Stimulated activated memory B cell treated with anti-CD40 and anti-IgM and Interleukin-4, amounts not matched to agents 10 μg/mL and 1 μg/mL and 100 μg/mL, for 72 hours (primary cell): ENCODE data around the gene ZNF581.

Experiments
- ATAC-seq: fragments of 150-1000 bp; cut with Tn5 transposase; 2 replicates; pipeline ENCODE4 v1.10.0; 2021
- H3K27ac Mint-ChIP-seq: one replicate; pipeline ENCODE4 v1.8.0; 2022; ENCODE audit warnings: mild to moderate bottlenecking, mixed read lengths
- H3K27me3 Mint-ChIP-seq: one replicate; pipeline ENCODE4 v1.8.0; 2022; ENCODE audit warnings: mixed read lengths
- H3K36me3 Mint-ChIP-seq: one replicate; pipeline ENCODE4 v1.8.0; 2022; ENCODE audit warnings: mixed read lengths
- H3K4me1 Mint-ChIP-seq: one replicate; pipeline ENCODE4 v1.8.0; 2022; ENCODE audit warnings: mixed read lengths
- H3K4me3 Mint-ChIP-seq: one replicate; pipeline ENCODE4 v1.8.0; 2022; ENCODE audit warnings: mild to moderate bottlenecking, moderate library complexity, mixed read lengths
- H3K9me3 Mint-ChIP-seq: one replicate; pipeline ENCODE4 v1.8.0; 2022; ENCODE audit warnings: mixed read lengths

ZNF581 gene

DNA sequence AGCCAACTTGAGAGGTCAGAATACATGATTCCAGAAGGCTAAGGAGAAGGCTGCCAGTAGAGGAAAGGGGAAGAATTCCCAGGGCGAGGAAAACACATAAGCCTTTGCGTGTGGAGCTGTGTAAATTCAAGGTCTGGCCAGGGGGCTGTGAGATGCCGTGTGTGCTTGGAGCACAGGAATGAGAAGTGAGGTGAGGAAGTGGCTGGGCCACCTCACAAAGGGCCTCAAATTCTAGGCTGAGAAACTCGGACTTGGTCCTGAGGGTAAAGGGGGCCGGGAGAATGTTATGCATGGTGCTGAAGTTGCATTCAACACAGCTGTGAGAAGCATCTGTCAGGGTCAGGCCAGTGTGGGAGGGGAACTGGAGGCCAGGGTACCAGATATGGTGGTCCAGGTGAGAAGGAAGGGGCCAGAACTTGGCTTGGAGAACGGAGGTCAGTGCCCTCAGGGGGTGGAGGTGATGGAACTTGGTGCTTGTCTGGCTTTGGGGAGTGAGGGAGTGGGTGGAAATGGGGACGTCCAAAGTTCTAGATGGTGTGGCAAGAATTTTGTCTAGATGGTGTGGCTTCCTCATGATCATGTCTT lies 7.5 kb upstream of the ZNF581 start:
- H3K36me3 Mint-ChIP-seq: peaks cover 38% of the 10 kb centered on the region
- no peaks in the 10 kb centered on the region for H3K27me3 Mint-ChIP-seq
- no peaks in the 10 kb centered on the region for H3K9me3 Mint-ChIP-seq
- H3K27ac Mint-ChIP-seq: peak overlapping the region; percentile 100
- peak overlapping the region; percentile 99 for H3K4me3 Mint-ChIP-seq
- ATAC-seq: no peak
- H3K4me1 Mint-ChIP-seq: peaks cover 59% of the 10 kb centered on the region

DNA sequence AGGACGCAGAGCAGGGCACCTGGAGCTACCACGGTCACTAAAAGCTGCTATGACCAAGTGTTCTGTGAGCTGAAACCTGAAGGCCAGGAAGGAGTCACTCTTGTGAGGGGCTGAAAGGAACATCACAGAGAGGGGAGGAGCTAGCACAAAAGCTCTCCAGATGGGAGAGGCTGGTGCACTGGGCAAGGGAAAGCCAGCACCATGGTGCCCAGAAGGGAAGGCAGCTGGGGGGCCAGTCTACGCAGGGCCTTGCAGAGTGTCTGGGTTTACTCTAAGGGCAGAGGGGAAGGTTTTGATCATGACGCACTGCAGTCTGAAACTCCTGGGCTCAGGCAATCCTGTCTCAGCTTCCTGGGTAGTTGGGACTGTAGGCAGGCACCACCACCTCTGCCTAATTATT lies 6.7 kb upstream of the ZNF581 start:
- Mint-ChIP-seq H3K27ac (peak overlapping the region; percentile 100), H3K4me3 (peak overlapping the region; percentile 99), H3K36me3 (peaks cover 38% of the 10 kb centered on the region), H3K9me3 (no peaks in the 10 kb centered on the region), H3K4me1 (peaks cover 60% of the 10 kb centered on the region), H3K27me3 (no peaks in the 10 kb centered on the region)
- ATAC-seq: no peak

DNA sequence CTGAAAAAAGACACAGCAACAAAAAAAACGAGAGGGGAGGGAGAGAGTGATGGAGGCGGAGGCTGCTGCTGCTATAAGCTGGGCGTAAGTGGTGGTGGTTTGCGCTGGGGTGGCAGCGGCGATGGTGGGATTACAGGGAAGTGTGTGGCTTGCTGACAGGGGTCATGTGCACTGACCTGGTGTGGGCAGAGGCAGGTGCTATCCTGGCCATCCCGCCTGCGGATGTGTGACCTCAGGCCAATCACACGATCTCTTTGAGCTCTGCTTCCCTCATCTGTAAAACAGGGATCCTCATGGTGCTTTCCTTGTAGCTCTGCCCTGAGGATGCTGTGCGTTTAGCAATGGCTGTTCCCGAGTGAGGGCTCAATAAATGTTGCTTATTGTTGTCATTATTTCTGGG lies 5.9 kb upstream of the ZNF581 start:
- H3K4me3 Mint-ChIP-seq: peak overlapping the region; percentile 3
- H3K36me3 Mint-ChIP-seq: peaks cover 38% of the 10 kb centered on the region
- ATAC-seq: no peak
- peaks cover 58% of the 10 kb centered on the region for H3K4me1 Mint-ChIP-seq
- H3K9me3 Mint-ChIP-seq: no peaks in the 10 kb centered on the region
- H3K27me3 Mint-ChIP-seq: no peaks in the 10 kb centered on the region
- H3K27ac Mint-ChIP-seq: peak overlapping the region; percentile 100

DNA sequence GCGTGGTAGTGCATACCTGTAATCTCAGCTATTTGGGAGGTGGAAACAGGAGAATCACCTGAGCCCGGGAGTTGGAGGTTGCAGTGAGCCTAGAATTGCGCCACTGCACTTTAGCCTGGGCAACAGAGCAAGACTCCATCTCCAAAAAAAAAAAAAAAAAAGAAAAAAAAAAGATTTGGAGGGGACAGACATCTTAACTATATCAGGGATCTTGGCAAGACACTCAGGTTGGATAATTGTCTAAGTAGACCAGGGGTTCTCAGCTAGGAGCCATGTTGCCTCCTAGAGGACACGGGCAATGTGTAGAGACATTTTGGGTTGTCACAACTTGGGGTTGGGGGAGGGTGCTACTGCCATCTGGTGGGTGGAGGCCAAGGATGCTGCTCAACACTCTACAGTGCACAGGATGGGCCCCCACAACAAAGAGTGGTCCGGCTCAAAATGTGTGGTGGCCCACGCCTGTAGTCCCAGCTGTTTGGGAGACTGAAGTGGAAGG lies 4.5 kb upstream of the ZNF581 start:
- H3K4me3 Mint-ChIP-seq: no peak overlapping the region
- no peaks in the 10 kb centered on the region for H3K27me3 Mint-ChIP-seq
- H3K27ac Mint-ChIP-seq: no peak overlapping the region
- H3K36me3 Mint-ChIP-seq: peaks cover 44% of the 10 kb centered on the region
- ATAC-seq: no peak
- H3K4me1 Mint-ChIP-seq: peaks cover 66% of the 10 kb centered on the region
- no peaks in the 10 kb centered on the region for H3K9me3 Mint-ChIP-seq

DNA sequence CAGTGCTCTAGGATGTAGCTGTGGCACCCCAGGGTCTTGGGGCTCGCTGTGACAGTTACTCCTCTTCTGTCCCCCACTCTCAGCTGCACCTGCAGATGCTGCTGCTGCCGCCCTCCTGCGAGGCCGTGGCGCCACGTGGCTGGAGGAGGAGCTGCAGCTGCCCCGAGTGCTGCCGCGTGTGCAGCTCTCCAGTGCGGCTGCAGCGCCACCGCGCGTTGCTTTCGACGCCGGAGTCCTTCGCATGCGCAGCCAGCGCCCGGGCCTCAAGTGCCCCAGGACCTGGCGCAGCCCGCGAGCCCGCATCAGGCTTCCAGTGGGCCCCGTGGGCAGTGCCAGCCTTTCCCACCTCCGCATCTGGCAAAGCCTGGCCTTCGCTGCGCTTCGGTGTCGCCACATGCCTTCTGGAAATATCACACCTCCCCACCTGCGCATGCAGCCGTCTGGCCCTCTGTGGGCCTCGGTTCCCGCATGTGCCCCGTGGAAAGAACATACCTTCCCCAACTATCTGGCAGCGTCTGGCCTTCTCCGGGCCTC lies 3.3 kb upstream of the ZNF581 start:
- peak overlapping the region; percentile 98 for H3K27ac Mint-ChIP-seq
- H3K27me3 Mint-ChIP-seq: no peaks in the 10 kb centered on the region
- ATAC-seq: peak; percentile 6
- H3K4me3 Mint-ChIP-seq: peak overlapping the region; percentile 72
- H3K4me1 Mint-ChIP-seq: peaks cover 73% of the 10 kb centered on the region
- H3K36me3 Mint-ChIP-seq: peaks cover 45% of the 10 kb centered on the region
- H3K9me3 Mint-ChIP-seq: no peaks in the 10 kb centered on the region

DNA sequence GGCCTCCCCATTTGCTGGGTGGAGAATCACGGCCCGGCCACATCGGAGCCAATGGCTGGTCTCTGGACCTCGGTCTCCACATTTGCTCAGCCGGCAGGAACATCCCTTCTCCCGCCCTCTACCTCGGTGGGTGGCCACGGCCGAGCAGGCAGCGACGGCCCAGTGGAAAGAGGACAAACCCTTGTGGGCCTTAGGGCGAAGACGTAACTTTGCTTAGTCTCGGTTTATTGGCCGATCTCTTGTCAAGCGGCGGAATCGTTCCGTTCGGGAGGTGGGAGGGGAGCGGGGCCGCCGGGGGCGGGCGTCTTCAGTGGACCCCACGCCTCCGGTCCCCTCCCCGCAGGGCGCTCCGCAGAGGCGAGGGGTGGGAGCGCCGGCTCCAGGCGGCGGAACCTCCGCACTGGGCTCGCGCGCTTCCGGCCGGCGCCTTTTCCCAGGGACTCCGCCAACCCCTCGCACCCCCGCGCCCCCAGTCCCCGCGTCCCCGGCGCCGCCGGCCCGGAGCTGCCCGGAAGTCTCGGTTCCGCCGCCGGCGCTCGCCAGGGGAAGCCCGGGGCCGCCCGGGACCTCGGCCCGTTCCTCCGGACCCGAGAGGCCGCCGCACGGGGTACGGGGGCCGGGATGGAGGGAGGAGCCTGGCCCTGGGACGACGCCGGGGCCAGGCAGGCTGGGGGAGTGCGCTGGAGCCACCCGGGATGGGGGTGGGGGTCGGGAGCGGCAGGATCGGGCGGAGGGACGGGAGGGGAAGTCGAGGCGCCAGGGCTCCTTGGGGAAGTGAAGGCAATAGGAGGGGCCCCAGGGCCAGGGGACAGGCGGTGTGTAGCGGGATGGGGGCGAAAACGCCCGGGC lies 2.6 kb upstream of the ZNF581 start, which contains the start of gene ZNF580:
TSS of gene ZNF580 (plus strand) at position 426 of the 849 bp plus-strand sequence. CDS start 1,507 bp downstream, outside the sequence.
- H3K27ac Mint-ChIP-seq: peak within 1 kb of the TSS; percentile 98
- H3K36me3 Mint-ChIP-seq: peaks cover 44% of the 10 kb centered on the region
- H3K4me1 Mint-ChIP-seq: peaks cover 72% of the 10 kb centered on the region
- ATAC-seq: peak; percentile 37
- peak within 1 kb of the TSS; percentile 88 for H3K4me3 Mint-ChIP-seq
- no peaks in the 10 kb centered on the region for H3K9me3 Mint-ChIP-seq
- no peaks in the 10 kb centered on the region for H3K27me3 Mint-ChIP-seq

DNA sequence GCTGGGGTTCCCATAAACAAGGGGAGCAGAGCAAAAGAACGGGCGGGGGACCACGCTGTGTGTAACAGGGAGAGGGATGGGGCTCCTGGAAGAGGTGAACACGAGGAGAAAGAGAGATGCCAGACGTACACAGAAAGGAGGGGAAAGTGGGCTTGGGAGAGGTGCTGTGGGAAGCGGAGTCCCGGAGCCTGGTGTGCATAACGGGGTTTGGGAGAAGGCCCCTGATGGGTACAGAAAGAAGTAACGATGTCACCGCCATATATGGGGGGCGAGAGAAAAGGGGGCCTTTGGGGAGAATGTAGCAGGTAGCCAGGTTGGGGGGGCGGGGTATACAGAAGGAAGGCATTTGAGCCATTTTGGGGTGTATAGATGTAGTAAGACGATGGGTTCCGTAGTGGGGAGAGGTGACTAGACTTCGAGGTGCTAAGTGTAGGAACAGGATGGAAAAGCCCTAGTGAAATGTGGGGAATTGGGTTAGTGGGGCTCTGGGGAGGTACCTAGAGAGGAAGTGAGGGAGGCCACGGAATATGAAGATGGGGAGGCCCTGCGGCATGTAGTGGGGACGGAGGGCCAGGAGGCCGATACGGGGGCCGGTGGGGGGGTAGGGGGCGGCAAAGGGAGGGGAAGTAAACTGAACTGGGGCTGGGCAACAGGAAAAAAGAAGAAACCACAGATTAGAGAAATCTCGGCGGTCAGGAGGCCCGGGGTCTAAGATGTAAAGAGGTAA lies 1.9 kb upstream of the ZNF581 start:
- H3K27ac Mint-ChIP-seq: peak overlapping the region; percentile 98
- no peak for ATAC-seq
- peak overlapping the region; percentile 88 for H3K4me3 Mint-ChIP-seq
- no peaks in the 10 kb centered on the region for H3K27me3 Mint-ChIP-seq
- no peaks in the 10 kb centered on the region for H3K9me3 Mint-ChIP-seq
- peaks cover 64% of the 10 kb centered on the region for H3K4me1 Mint-ChIP-seq
- H3K36me3 Mint-ChIP-seq: peaks cover 41% of the 10 kb centered on the region

DNA sequence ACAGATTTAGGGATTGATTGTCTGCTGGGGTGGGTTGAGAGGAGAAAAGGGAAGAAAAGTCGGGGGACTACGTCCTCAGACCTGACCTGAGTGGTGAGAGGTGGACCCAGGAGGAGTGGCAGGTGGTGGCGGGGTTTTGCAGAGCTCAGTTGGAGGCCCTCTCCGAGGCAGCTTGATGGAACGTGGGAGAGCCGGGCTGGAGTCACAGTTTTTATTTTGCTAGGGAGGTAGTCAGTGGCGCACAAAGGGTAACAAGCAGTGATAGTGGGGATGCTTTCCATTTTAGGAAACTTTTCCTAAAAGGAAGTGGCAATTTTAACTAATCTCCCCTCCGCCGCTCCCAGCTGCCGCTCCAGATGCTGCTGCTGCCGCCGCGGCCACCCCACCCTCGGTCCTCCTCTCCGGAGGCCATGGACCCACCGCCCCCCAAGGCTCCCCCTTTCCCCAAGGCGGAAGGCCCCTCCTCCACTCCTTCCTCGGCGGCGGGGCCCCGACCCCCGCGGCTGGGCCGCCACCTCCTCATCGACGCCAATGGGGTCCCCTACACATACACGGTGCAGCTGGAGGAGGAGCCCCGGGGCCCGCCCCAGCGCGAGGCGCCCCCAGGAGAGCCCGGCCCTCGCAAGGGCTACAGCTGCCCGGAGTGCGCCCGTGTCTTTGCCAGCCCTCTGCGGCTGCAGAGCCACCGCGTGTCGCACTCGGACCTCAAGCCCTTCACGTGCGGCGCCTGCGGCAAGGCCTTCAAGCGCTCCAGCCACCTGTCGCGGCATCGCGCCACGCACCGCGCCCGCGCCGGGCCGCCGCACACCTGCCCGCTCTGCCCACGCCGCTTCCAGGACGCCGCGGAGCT lies 1.1 kb upstream of the ZNF581 start:
- ATAC-seq: peak; percentile 37
- Mint-ChIP-seq H3K4me3 (peak overlapping the region; percentile 88), H3K36me3 (peaks cover 44% of the 10 kb centered on the region), H3K4me1 (peaks cover 64% of the 10 kb centered on the region), H3K27ac (peak overlapping the region; percentile 98), H3K9me3 (no peaks in the 10 kb centered on the region), H3K27me3 (no peaks in the 10 kb centered on the region)

DNA sequence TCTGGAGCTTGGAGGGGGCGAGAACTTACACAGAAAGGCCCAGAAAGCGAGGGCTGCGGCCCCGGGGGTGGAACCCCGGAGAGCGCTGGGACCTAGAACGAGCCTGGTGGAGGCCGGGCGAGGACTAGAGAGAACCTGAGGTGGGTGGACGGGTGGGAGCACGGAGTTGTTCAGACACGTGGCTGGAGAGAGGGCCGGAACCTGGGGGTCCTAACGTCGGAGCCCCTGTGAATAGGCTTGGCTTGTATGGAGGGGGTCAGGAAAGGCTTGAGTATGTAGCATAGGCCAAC lies 383 bp downstream of the ZNF581 start:
- Mint-ChIP-seq H3K36me3 (peaks cover 38% of the 10 kb centered on the region), H3K27me3 (no peaks in the 10 kb centered on the region), H3K4me1 (peaks cover 62% of the 10 kb centered on the region), H3K9me3 (no peaks in the 10 kb centered on the region), H3K4me3 (peak overlapping the region; percentile 88), H3K27ac (peak overlapping the region; percentile 98)
- ATAC-seq: no peak

DNA sequence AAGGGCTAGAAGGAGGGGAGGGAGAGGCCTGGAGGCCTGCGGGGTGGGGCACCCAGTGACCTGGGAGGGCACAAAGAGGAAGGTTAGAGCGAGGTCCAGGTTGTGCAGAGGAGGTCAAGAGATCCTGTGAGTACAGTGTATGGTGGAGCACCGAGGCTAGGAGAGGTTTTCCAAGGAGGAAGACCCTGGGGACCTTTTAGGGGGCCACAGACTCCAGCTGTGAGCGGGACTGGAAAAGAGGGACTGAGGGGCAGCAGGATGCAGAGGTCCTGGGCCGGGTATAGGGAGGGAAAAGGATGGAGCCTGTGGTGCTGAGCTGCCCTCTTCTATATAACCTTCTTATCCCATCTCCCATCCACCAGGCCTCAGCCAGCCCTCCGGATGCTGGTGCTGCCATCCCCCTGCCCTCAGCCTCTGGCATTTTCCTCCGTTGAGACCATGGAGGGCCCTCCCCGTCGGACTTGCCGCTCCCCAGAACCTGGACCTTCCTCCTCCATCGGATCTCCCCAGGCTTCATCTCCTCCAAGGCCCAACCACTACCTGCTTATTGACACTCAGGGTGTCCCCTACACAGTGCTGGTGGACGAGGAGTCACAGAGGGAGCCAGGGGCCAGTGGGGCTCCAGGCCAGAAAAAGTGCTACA lies 863 bp downstream of the ZNF581 start:
- Mint-ChIP-seq H3K9me3 (no peaks in the 10 kb centered on the region), H3K27ac (peak overlapping the region; percentile 98), H3K4me1 (peaks cover 67% of the 10 kb centered on the region), H3K27me3 (no peaks in the 10 kb centered on the region), H3K4me3 (peak overlapping the region; percentile 88), H3K36me3 (peaks cover 38% of the 10 kb centered on the region)
- no peak for ATAC-seq

DNA sequence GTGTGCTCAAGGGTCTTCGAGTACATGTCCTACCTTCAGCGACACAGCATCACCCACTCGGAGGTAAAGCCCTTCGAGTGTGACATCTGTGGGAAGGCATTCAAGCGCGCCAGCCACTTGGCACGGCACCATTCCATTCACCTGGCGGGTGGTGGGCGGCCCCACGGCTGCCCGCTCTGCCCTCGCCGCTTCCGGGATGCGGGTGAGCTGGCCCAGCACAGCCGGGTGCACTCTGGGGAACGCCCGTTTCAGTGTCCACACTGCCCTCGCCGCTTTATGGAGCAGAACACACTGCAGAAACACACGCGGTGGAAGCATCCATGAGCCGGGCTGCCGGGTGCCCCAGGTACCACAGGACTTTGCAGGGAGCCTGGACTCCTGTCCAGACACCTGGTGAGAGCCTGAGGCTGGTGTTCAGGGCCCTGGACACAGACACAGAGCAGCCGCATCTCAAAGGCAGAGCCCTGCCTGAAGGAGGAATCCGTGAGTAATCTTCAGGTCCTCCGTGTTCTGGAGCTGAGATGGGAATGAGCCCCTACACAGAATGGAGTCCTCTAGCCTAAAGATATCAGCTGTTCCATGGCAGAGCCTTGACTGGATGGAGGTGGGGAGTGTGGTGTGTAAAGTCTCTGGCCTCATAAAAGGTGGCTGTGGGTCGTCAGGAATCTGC lies 1.5 kb downstream of the ZNF581 start:
- Mint-ChIP-seq H3K27ac (peak overlapping the region; percentile 98), H3K36me3 (peaks cover 44% of the 10 kb centered on the region), H3K4me1 (peaks cover 73% of the 10 kb centered on the region), H3K27me3 (no peaks in the 10 kb centered on the region), H3K4me3 (peak overlapping the region; percentile 88), H3K9me3 (no peaks in the 10 kb centered on the region)
- ATAC-seq: no peak

DNA sequence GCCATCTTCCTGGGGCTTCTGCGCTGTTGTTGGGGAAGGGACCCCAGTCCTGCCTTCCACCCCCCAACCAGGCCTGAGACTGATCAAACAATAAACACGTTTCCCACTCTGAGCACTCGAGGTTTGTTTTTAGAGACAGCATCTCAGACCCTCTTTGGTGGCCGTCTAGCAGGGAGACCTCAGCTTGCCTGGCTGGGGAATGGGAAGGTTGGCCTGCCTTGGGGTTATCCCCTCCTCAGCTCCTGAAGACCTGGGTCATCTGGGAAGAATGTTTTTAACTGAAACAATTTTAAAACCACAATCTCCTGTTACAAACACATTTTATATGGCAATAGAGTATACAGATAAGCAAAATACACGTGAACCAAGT lies 2.0 kb downstream of the ZNF581 start:
- Mint-ChIP-seq H3K9me3 (no peaks in the 10 kb centered on the region), H3K36me3 (peaks cover 49% of the 10 kb centered on the region), H3K4me1 (peaks cover 73% of the 10 kb centered on the region), H3K27me3 (no peaks in the 10 kb centered on the region), H3K27ac (peak overlapping the region; percentile 98), H3K4me3 (peak overlapping the region; percentile 88)
- ATAC-seq: no peak

DNA sequence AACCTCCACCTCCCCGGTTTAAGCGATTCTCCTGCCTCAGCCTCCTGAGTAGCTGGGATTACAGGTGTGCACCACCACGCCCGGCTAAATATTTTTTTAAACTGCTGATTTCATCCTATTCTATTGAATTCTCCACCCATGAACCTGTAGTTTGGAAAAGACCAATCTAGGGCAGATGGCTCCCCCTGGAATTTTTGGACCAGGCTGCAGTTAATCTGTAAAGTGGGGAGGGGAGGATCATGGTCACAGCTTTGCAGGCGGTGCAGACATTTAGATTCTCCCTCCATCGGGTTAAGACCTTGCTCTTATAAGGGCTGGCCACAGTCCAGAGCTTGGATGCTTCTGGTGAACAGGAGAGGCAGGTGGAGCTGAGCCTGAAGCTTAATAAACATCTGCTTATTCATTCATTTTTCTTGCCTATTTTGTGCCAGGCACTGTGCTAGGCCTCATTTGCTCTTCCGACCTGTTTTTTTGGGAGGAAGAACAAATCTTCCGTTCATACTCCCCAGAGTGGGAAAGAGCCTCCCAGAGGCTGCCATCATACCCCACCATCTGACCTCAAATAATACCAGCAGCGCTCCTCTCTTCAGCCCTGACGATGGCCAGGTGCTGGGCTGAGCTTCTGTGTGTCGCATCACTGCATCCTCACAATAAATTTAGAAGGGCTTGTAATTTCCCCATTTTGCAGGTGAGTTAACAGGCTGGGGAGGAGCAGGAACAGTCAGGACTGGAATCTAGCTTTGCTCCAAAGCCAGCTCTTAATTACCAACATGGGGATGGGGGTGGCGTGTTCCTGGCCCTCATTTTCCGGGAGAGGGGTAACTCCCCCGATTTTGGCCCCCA lies 3.7 kb downstream of the ZNF581 start:
- Mint-ChIP-seq H3K27ac (peak overlapping the region; percentile 97), H3K9me3 (no peaks in the 10 kb centered on the region), H3K27me3 (no peaks in the 10 kb centered on the region), H3K4me3 (peak overlapping the region; percentile 96), H3K36me3 (peaks cover 63% of the 10 kb centered on the region), H3K4me1 (peaks cover 73% of the 10 kb centered on the region)
- ATAC-seq: peak; percentile 9
